ENCODE data around the gene ABHD16A.
"Not testable (repeated sequence)": the region's sequence is repeated elsewhere in the genome, so short reads cannot be mapped to it uniquely, and the experiment has no call there.

The ABHD16A gene

GRCh38 chr6:31715022-31715958 lies 12.2 kb upstream of the ABHD16A start, which contains the start of gene LY6G6D:
Gene LY6G6D, plus strand, starts transcription at chr6:31715348. Its CDS starts 8 bp downstream, at chr6:31715356.
- FAIRE-seq (no peak), DNase-seq (ENCODE audit: insufficient read length, low spot score) (no peak)
- no peak for TF ChIP-seq POLR2A (IDR thresholded peaks at IDR 0.05; ENCODE audit: low read depth, low read length)

GRCh38 chr6:31713991-31714684 lies 11.0 kb upstream of the ABHD16A start:
- no peak for FAIRE-seq
- no peak for TF ChIP-seq POLR2A (IDR thresholded peaks at IDR 0.05; ENCODE audit: low read depth, low read length)
- no peak for DNase-seq (ENCODE audit: insufficient read length, low spot score)

GRCh38 chr6:31713465-31713864 lies 10.3 kb upstream of the ABHD16A start:
- no peak for TF ChIP-seq POLR2A (IDR thresholded peaks at IDR 0.05; ENCODE audit: low read depth, low read length)
- no peak for FAIRE-seq
- DNase-seq (ENCODE audit: insufficient read length, low spot score): no peak

GRCh38 chr6:31712296-31712695 lies 9.2 kb upstream of the ABHD16A start:
- no peak for FAIRE-seq
- no peak for DNase-seq (ENCODE audit: insufficient read length, low spot score)
- no peak for TF ChIP-seq POLR2A (IDR thresholded peaks at IDR 0.05; ENCODE audit: low read depth, low read length)

- FAIRE-seq (no peak), DNase-seq (ENCODE audit: insufficient read length, low spot score) (no peak)
- TF ChIP-seq POLR2A (IDR thresholded peaks at IDR 0.05; ENCODE audit: low read depth, low read length): no peak
Observed at GRCh38 chr6:31711233-31711632, 8.1 kb upstream of the ABHD16A start.

GRCh38 chr6:31710523-31711219 lies 7.5 kb upstream of the ABHD16A start:
- DNase-seq (ENCODE audit: insufficient read length, low spot score) (no peak), FAIRE-seq (no peak)
- TF ChIP-seq POLR2A (IDR thresholded peaks at IDR 0.05; ENCODE audit: low read depth, low read length): no peak

- FAIRE-seq; DNase-seq (ENCODE audit: insufficient read length, low spot score): not testable (repeated sequence)
Observed at GRCh38 chr6:31709157-31709556, 6.0 kb upstream of the ABHD16A start.

- no peak for TF ChIP-seq POLR2A (IDR thresholded peaks at IDR 0.05; ENCODE audit: low read depth, low read length)
- FAIRE-seq (no peak), DNase-seq (ENCODE audit: insufficient read length, low spot score) (no peak)
Observed at GRCh38 chr6:31708224-31708623, 5.1 kb upstream of the ABHD16A start.

- no peak for FAIRE-seq
Observed at GRCh38 chr6:31707701-31708100, 4.6 kb upstream of the ABHD16A start.

GRCh38 chr6:31706599-31706998 lies 3.5 kb upstream of the ABHD16A start, which contains the start of gene LY6G6F:
Gene LY6G6F, plus strand, starts transcription at chr6:31706866. Its CDS starts 41 bp downstream, at chr6:31706907.
- TF ChIP-seq POLR2A (IDR thresholded peaks at IDR 0.05; ENCODE audit: low read depth, low read length): no peak
- no peak for DNase-seq (ENCODE audit: insufficient read length, low spot score)
- FAIRE-seq: no peak

More at GRCh38 chr6:31707701-31708100, 4.6 kb upstream of the ABHD16A start:
- no peak for TF ChIP-seq POLR2A (IDR thresholded peaks at IDR 0.05; ENCODE audit: low read depth, low read length)
- no peak for DNase-seq (ENCODE audit: insufficient read length, low spot score)

- no peak for DNase-seq (ENCODE audit: insufficient read length, low spot score)
- no peak for FAIRE-seq
- TF ChIP-seq POLR2A (IDR thresholded peaks at IDR 0.05; ENCODE audit: low read depth, low read length): no peak
Observed at GRCh38 chr6:31705931-31706330, 2.8 kb upstream of the ABHD16A start.

GRCh38 chr6:31702405-31702818 lies 712 bp downstream of the ABHD16A start:
- TF ChIP-seq POLR2A (IDR thresholded peaks at IDR 0.05; ENCODE audit: low read depth, low read length): no peak
- FAIRE-seq (no peak), DNase-seq (ENCODE audit: insufficient read length, low spot score) (no peak)

GRCh38 chr6:31701666-31702404 lies 1.3 kb downstream of the ABHD16A start:
- FAIRE-seq (no peak), DNase-seq (ENCODE audit: insufficient read length, low spot score) (no peak)

More at GRCh38 chr6:31701666-31702404, 1.3 kb downstream of the ABHD16A start:
- no peak for TF ChIP-seq POLR2A (IDR thresholded peaks at IDR 0.05; ENCODE audit: low read depth, low read length)
